ENCODE data around the gene SLC26A1.

DNA sequence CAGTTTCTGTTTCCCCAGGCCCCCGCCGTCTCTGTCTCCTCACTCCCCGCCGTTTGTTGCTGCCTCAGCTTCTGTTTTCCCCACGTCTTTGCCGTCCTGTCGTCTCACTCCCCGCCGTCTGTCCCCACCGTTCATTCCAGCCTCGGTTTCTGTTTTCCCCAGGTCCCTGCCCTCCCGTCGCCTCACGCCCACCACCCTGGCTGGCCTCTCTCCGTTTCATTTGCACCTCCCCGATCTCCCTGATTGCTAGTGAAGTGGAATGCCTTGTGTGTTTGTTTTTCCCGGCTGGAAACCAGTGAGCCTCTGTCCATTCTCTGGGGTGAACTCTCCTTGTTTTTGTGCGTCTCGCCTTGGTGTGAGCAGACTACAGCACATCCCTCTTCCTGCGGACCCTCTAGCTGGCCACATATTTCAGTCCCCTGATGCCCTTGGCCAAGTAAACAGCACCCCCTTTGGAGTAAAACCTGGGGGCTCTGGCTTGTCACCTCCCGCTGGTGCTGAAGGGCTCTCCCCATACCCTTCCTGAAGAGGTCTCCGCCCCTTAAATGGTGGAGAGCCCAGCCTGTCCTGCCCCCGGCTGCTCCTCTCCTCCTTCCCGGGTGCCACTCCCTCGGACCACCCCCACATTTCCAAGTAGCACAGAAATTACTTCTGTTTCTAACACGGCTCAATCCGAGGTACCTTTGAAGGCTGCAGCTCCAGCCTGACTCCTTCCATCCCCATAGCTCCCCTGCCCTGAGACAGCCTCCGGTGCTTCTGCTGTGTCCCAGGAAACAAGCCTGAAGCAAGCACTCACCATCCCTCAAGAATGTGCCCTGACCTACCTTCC is 47.7 kb downstream of the SLC26A1 start:
- no peak for TF ChIP-seq POLR2A (IDR thresholded peaks at IDR 0.05)
- no peak for TF ChIP-seq CTCF (IDR thresholded peaks at IDR 0.05)
- TF ChIP-seq EP300 (IDR thresholded peaks at IDR 0.05): no peak
- no peak for TF ChIP-seq POLR2AphosphoS5 (IDR thresholded peaks at IDR 0.05)

Measured in suprapubic skin (tissue), 4 donors.